ENCODE results near the gene EIPR1.
A peak's percentile ranks its signal among the peaks of the same experiment; 100 is the strongest.
"Not testable (repeated sequence)": the region's sequence is repeated elsewhere in the genome, so short reads cannot be mapped to it uniquely, and the experiment has no call there.

Gene EIPR1

DNA sequence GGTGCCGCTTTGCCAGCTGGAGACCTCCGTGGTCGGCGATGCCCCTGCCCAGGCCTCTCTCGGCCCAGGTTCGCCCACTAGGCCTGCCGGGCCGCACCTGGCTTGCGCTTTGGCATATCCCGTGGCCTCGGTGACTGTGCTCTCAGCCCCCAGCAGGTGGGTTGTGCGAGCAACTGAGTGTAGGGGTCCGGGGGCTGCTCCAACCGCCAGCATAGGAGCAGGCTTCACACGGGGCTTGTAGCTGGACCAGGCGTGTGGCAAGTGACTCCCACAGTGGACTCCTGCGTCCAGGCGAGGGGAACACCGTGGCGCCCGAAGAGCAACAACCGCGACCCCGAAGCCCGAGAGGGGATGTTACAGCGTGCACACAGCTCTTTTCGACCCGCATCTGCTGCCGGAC lies 11.6 kb upstream of the EIPR1 start:
- CTCF ChIA-PET: interaction anchor here (1.0 kb wide), 1 partner anchor 9 kb away, joined by 3 read pairs; the partner anchor contains the start of gene TRAPPC12
- Mint-ChIP-seq H3K27me3 (no peaks in the 10 kb centered on the region), H3K9me3 (no peaks in the 10 kb centered on the region), H3K4me3 (no peak overlapping the region), H3K4me1 (peaks cover 4% of the 10 kb centered on the region), H3K36me3 (peaks cover 55% of the 10 kb centered on the region), H3K27ac (no peak overlapping the region)
- DNase-seq: no peak

DNA sequence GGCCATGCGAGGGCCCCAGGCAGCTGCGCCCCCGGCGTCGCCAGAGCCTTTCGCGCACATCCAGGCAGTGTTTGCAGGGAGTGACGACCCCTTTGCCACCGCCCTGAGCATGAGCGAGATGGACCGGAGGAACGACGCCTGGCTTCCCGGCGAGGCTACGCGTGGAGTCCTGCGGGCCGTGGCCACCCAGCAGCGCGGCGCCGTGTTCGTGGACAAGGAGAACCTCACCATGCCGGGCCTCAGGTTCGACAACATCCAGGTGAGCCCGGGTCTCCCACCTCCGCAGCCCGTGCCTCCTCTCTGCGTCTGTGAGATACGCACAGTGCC lies 10.8 kb upstream of the EIPR1 start:
- no peaks in the 10 kb centered on the region for H3K27me3 Mint-ChIP-seq
- peaks cover 7% of the 10 kb centered on the region for H3K4me1 Mint-ChIP-seq
- no peak overlapping the region for H3K4me3 Mint-ChIP-seq
- H3K9me3 Mint-ChIP-seq: no peaks in the 10 kb centered on the region
- H3K27ac Mint-ChIP-seq: no peak overlapping the region
- no peak for DNase-seq
- CTCF ChIA-PET: interaction anchor here (1.0 kb wide), 1 partner anchor 9 kb away, joined by 3 read pairs; the partner anchor contains the start of gene TRAPPC12
- peaks cover 52% of the 10 kb centered on the region for H3K36me3 Mint-ChIP-seq

GRCh38 chr2:3387644-3388411 lies 10.2 kb upstream of the EIPR1 start:
- Mint-ChIP-seq H3K36me3 (peaks cover 49% of the 10 kb centered on the region), H3K27me3 (no peaks in the 10 kb centered on the region), H3K4me1 (peaks cover 7% of the 10 kb centered on the region), H3K4me3 (no peak overlapping the region), H3K9me3 (no peaks in the 10 kb centered on the region), H3K27ac (no peak overlapping the region)
- CTCF ChIA-PET: no interaction called here
- no peak for DNase-seq

- no peaks in the 10 kb centered on the region for H3K9me3 Mint-ChIP-seq
- no peak overlapping the region for H3K4me3 Mint-ChIP-seq
- peaks cover 7% of the 10 kb centered on the region for H3K4me1 Mint-ChIP-seq
- CTCF ChIA-PET: no interaction called here
- no peaks in the 10 kb centered on the region for H3K27me3 Mint-ChIP-seq
- peaks cover 43% of the 10 kb centered on the region for H3K36me3 Mint-ChIP-seq
- DNase-seq: no peak
- H3K27ac Mint-ChIP-seq: no peak overlapping the region
Measured at GRCh38 chr2:3387011-3387410, 9.4 kb upstream of the EIPR1 start.

DNA sequence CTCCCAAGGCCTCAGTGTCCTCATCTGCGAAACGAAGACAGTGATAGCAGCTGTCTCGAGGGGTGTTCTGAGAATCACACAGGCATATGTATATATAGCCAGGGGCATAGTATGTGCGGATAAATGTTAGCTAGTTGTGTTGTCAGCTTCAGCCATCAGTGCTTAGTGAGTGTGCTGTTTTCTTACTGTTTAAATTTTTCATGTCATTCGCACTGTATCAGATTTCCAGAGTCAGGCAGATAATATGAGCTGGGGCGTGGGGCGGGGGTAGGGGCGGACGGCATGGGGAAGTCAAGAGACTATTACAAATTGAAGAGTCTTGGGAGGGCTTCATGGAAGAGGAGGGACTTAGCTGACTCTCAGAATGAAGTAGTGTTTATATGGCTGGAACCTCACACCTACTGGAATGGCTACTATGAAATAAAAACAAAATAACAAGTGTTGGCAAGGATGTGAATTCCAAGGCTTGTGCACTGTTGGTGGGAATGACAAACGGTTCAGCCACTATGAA lies 8.9 kb upstream of the EIPR1 start:
- CTCF ChIA-PET: no interaction called here
- H3K36me3 Mint-ChIP-seq: peaks cover 42% of the 10 kb centered on the region
- H3K27ac Mint-ChIP-seq: no peak overlapping the region
- no peak for DNase-seq
- H3K4me3 Mint-ChIP-seq: no peak overlapping the region
- no peaks in the 10 kb centered on the region for H3K27me3 Mint-ChIP-seq
- H3K4me1 Mint-ChIP-seq: peaks cover 11% of the 10 kb centered on the region
- H3K9me3 Mint-ChIP-seq: no peaks in the 10 kb centered on the region

DNA sequence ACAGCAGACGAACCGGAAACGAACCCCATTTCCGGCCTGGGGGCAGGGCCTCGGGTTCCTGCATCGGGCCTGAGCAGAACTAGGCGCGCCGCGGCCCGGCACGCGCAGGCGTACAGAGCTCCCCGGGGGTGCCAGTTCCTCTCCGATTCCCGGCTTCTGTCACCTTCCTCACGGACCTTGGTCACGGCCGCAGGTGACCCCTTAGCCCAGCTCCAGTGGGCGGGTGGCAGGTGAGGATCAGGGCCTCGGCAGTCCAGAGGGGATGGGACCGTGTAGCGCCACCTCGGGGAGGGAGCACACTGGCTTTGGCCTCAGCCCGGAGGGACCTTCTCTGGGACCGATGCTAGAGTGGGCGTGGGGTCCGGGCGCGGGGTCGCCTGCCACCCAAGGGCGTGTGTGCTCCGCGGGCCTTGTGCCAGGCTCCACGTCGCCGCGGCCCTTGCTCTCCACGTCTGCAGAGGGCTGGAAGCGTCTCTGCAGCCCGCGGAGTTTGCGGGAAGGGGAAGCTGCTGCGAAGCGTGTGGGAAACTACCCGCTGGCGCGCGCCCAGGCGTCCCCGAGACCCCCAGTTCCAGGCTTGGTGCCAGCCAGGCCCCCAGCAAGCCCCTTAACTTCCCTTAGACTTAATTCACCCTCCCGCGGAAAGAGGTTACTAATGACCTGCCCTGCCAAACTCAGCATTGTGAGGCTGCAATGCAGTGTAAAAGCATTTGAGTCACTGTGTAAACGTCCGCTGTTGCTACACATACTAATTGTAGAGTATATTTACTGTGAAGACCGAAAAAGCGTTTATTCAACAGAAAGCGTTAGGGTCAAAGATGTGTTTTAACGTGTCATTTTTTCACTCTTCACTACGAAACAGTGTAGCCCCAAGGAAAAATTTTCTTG lies 2.3 kb upstream of the EIPR1 start, which contains the start of gene TRAPPC12:
TSS of gene TRAPPC12 (plus strand) at position 48 of the 888 bp plus-strand sequence. CDS start 7,930 bp downstream, outside the sequence.
- peaks cover 28% of the 10 kb centered on the region for H3K36me3 Mint-ChIP-seq
- no peaks in the 10 kb centered on the region for H3K27me3 Mint-ChIP-seq
- DNase-seq: peak; percentile 95
- peaks cover 62% of the 10 kb centered on the region for H3K4me1 Mint-ChIP-seq
- peaks cover 2% of the 10 kb centered on the region for H3K9me3 Mint-ChIP-seq
- peak within 1 kb of the TSS; percentile 98 for H3K27ac Mint-ChIP-seq
- CTCF ChIA-PET: interaction anchor here (1.3 to 1.7 kb wide), 3 partner anchors 9 to 82 kb away, joined by 3 to 5 read pairs (median 3); no protein-coding TSS in a partner anchor
- H3K4me3 Mint-ChIP-seq: peak within 1 kb of the TSS; percentile 94

- H3K36me3 Mint-ChIP-seq: peaks cover 26% of the 10 kb centered on the region
- H3K9me3 Mint-ChIP-seq: peaks cover 2% of the 10 kb centered on the region
- peak overlapping the region; percentile 98 for H3K27ac Mint-ChIP-seq
- H3K4me3 Mint-ChIP-seq: peak overlapping the region; percentile 94
- DNase-seq: no peak
- CTCF ChIA-PET: interaction anchor here (1.3 to 1.7 kb wide), 2 partner anchors 10 to 82 kb away, joined by 3 to 5 read pairs; no protein-coding TSS in a partner anchor
- peaks cover 58% of the 10 kb centered on the region for H3K4me1 Mint-ChIP-seq
- H3K27me3 Mint-ChIP-seq: no peaks in the 10 kb centered on the region
Measured at GRCh38 chr2:3379339-3379646, 1.7 kb upstream of the EIPR1 start.

- Mint-ChIP-seq H3K9me3 (peaks cover 2% of the 10 kb centered on the region), H3K36me3 (peaks cover 18% of the 10 kb centered on the region), H3K27me3 (no peaks in the 10 kb centered on the region), H3K4me3 (peak overlapping the region; percentile 94), H3K4me1 (peaks cover 55% of the 10 kb centered on the region), H3K27ac (peak overlapping the region; percentile 98)
- CTCF ChIA-PET: no interaction called here
- DNase-seq: peak; percentile 61
Measured at GRCh38 chr2:3377279-3377611, 373 bp downstream of the EIPR1 start.

- Mint-ChIP-seq H3K4me1 (peaks cover 54% of the 10 kb centered on the region), H3K4me3 (peak overlapping the region; percentile 94), H3K36me3 (peaks cover 17% of the 10 kb centered on the region), H3K27me3 (no peaks in the 10 kb centered on the region), H3K9me3 (peaks cover 2% of the 10 kb centered on the region), H3K27ac (peak overlapping the region; percentile 98)
- CTCF ChIA-PET: no interaction called here
- no peak for DNase-seq
Measured at GRCh38 chr2:3376821-3377220, 797 bp downstream of the EIPR1 start.

- H3K27ac Mint-ChIP-seq, H3K4me3 Mint-ChIP-seq, H3K27me3 Mint-ChIP-seq, CTCF ChIA-PET, DNase-seq, H3K4me1 Mint-ChIP-seq, H3K9me3 Mint-ChIP-seq: not testable (repeated sequence)
- peaks cover 15% of the 10 kb centered on the region for H3K36me3 Mint-ChIP-seq
Measured at GRCh38 chr2:3369340-3370181, 8.1 kb downstream of the EIPR1 start.

GRCh38 chr2:3368261-3368722 lies 9.3 kb downstream of the EIPR1 start:
- H3K36me3 Mint-ChIP-seq: peaks cover 16% of the 10 kb centered on the region
- DNase-seq: no peak
- CTCF ChIA-PET: no interaction called here
- peaks cover 8% of the 10 kb centered on the region for H3K4me1 Mint-ChIP-seq
- H3K9me3 Mint-ChIP-seq: no peaks in the 10 kb centered on the region
- no peaks in the 10 kb centered on the region for H3K27me3 Mint-ChIP-seq
- no peak overlapping the region for H3K27ac Mint-ChIP-seq
- H3K4me3 Mint-ChIP-seq: no peak overlapping the region

- no peak overlapping the region for H3K27ac Mint-ChIP-seq
- no peak overlapping the region for H3K4me3 Mint-ChIP-seq
- no peaks in the 10 kb centered on the region for H3K9me3 Mint-ChIP-seq
- CTCF ChIA-PET: interaction anchor here (1.0 kb wide), 1 partner anchor 124 kb away, joined by 3 read pairs; no protein-coding TSS in a partner anchor
- peaks cover 24% of the 10 kb centered on the region for H3K4me1 Mint-ChIP-seq
- DNase-seq: no peak
- peaks cover 15% of the 10 kb centered on the region for H3K36me3 Mint-ChIP-seq
- no peaks in the 10 kb centered on the region for H3K27me3 Mint-ChIP-seq
Measured at GRCh38 chr2:3365219-3365618, 12.4 kb downstream of the EIPR1 start.

DNA sequence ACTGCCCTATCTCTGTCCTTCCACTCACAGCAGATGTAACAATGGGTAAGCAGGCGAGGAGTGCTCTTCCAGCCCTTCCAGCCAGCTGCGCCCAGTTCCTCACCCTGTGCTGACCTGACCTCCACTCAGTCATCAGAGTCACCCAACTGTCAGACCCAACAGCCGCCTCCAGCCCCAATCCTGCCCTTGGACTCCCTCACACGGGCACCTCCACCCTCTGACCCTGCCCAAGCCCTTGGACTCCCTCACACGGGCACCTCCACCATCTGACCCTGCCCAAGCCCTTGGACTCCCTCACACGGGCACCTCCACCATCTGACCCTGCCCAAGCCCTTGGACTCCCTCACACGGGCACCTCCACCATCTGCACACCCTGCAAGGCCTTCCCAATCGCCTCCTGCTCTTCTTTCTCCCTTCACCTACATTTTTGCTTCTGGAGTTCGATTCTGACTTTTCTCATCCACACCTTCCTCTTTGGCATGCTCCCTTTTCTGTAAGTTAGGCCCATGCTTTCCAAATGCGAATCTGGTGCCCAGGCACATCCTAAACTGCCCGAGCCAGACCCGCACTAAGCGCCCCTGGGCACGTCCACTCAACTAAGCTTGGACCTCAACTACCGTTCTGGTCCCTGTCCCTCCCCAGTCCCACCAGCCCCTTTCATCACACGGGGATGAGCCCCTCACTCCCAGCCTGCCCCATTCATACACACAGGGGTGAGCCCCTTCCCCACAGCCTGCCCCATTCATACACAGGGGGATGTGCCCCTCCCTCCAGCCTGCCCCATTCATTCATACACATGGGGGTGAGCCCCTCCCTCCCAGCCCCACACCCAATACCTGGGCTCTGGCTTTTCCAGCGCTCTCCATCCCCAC lies 15.9 kb downstream of the EIPR1 start:
- Mint-ChIP-seq H3K9me3 (no peaks in the 10 kb centered on the region), H3K27me3 (no peaks in the 10 kb centered on the region), H3K27ac (no peak overlapping the region), H3K36me3 (peaks cover 4% of the 10 kb centered on the region), H3K4me3 (no peak overlapping the region), H3K4me1 (peaks cover 31% of the 10 kb centered on the region)
- DNase-seq: no peak
- CTCF ChIA-PET: no interaction called here

Measured in activated naive CD4-positive, alpha-beta T cell treated with anti-CD3 and anti-CD28 coated beads, Interleukin-2, amount 10 ng/mL, durations not matched to agents 7 days and 5 days (primary cell).